CD1c-positive myeloid dendritic cell (primary cell): ENCODE results near the gene TMA7.

Experiments
- DNase-seq: peaks from one replicate; pipeline ENCODE4 v3.0.0-alpha.2; 2016; ENCODE audit errors: extremely low spot score

Gene TMA7

DNA sequence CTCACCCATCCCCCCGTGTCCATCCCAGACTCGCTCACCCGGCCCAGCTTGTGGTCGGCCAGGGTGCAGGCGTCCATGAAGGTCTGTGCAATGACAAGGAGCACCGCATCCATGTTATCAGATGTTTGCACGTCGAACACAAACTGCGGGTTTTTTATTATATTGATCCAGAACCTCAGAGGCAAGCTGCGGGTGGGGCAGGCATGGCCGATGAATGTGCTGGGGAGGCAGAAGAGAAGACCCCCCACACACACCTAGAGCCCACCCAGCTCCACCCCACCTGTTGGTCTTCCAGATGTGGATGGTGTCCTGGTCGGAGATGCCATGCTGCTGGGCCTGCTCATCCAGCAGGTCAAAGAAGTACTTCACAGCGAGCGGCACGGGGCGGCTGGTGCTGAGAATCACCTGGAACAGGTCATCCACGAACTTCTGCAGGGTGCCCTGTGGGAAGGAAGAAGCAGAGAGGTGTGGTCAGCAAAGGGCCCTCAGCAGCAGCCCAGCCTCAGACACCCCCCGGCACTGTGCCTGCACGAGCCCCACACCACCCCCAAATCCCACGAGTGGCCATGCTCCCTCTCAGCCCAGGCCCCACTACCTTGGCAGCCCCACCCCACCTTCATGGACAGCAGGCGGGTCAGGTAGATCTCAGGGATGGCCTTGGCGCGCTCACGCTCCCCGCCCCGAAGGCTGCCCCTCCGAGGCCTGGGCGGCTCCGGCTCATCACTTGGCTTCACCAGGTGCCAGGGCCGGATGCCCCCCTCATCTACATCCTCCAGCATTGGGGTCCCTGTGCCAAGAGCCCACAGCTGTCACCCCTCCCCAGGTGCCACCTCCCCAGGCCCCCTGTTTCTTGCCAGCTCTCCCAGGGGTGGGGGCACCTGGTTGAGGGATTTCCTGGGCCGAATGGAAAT is 30.5 kb upstream of the TMA7 start:
- no peak for DNase-seq

DNA sequence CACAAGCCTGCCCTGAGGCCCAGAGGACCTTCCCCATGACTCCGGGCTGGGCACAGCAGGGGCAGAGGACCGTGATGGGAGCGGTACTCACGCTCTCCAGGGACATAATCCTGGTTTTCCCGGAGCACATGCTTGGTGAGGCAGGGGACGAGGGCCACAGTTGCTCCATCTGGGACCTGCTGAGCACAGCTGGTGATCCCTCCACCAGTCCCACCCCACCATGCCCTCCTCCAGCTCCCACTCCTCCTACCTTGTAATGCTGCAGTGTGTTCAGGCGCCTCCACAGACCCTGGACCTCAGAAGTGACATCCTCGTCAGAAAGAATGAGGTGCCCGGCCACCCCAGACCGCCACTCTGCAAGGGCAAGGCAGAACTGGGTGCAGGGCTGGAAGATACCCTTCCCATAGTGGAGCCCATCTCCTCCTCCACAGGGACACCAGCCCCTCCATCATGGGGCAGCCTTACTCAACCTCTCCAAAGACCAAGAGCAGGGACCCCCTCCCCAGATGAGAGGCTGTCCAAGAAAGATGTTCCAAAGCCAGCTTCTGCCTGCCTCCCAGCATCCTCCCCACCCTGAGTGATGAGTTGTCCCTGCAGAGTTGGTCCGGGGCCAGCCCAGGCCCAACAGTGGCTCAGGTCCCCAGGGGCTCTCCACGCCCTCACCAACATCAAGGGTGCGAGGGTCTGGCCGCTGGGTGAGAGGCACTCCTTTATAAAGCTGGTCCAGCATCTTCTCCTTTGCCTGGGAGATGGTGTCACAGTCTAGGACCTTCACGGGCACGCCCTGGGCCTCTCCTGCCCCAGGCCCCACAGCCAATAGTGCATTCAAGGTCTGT is 29.6 kb upstream of the TMA7 start:
- no peak for DNase-seq

DNA sequence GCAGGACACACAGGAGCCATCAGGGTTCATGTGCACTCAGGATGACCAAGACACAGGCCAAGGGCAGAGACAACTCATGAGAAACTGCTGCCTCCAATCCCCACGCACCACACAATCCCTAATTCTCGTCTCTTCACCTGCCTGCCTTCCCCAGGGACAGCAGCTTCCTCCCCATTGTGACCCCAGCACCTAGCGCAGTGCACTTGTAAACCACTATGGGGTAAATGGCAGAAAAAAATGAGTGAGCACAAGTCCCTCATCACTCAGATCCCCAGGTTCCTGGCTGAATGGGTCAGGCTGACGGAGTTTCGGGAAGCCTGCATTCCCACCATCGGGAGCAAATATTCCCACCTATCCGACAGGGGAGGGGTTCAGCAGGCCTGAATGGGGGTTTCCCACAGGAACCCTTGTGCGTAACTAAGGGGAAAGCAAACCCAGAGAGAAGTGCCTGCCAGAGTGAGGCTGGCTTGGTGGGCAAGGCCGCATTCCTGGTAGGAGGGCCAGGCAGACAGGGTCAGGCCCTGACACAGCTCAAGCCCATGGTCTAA is 28.9 kb upstream of the TMA7 start:
- DNase-seq, result no peak

DNA sequence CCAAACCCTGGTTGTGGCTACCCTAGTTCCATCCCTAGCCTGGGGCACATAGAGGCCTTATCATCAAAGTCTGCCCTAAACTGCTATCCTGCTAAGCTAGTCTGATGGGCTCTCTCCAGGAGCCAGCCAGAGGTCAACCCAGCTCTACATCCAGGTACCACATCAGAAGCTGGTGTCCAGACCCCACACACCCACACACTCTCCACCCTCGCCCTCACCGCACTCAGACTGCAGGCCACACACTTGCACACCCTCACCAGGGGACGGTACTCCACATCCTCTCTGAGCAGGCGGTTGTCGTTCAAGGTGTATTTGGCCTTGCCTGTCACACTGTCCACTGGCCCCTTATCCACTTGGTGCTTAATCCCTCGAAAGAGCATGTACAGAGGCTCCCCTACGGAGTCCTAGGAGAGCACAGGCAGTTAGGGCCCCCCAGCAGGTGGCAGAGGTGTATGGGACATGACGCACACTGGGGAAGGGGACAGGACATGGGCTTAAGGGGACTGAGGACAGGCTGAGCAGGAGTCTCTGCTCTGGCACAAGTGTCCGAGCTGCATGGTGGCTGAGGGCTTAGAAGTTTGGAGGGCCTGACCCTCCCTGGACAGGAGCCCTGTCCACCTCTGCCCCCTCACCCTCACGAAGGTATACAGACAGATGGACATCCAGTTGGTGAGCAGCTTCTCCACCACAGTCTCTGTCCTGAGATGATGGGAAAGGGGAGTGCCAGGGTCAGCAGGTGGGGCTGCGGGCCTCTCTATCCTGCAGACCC is 28.3 kb upstream of the TMA7 start:
- no peak for DNase-seq

DNA sequence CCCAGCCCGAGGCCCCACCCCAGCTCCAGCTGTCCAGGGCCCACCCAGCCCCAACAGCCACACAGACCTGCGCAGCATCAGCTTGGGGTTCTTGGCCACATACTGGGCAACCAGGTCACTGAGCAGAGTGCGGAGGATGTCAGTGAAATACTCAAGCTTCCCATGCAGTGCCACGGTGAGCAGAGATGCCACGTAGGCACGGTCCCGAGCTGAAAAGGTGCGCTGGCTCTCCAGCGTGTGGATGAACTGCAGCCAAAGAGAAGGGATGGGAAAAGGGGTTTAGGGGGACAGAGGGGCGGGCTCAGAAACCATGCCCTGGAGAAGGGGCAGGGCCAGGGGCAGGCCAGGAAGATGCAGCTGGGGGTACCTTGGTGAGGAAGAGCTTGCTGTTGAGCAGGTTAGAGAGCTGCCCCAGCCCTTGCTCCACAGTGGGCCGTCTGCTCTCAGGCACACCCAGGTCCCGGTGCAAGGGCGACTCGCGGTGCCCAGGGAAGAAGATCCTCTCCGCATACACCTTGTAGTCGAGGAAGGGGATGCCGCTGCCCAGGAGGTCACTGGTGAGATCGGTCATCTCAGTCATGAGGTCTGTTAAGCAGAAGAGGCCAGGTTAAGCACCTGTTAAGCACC is 27.6 kb upstream of the TMA7 start:
- no peak for DNase-seq

DNA sequence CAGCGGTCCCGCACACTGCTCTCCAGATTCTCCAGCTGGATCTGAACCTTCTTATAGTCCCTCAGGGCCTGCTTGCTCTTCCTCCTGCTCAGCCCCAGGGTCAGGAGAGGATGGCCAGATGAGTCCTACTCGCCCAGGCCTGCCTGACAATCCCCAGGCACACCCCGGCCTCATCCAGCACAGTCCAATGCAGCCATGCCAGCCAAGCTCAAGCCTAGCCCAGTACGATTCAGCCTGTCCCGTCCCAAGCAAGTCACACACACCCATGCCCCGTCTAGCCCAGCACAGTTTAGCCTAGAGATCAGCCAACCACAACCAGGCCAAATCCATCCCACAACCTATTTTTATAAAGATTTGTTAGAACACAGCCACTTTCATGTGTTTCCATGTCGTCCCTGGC is 27.0 kb upstream of the TMA7 start:
- DNase-seq, result no peak

DNA sequence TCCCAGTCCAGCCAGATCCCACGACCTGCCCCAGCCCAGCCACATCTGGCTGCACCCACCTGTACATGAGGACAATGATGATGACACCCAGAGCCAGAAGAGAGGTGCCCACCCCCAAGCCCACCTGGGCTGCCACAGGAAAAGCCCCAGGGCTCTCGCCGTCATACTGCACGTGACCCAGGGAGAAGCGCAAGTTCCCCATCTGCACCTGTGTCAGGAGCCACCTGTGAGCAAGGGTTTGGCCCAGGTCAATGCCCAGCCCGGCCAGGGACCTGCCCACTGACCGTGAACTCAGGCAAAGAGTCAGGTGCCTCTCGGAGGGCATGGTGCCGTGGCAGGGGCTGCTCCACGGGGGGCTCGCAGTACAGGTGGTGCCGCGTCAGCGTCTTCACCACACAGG is 26.4 kb upstream of the TMA7 start:
- DNase-seq, result no peak

DNA sequence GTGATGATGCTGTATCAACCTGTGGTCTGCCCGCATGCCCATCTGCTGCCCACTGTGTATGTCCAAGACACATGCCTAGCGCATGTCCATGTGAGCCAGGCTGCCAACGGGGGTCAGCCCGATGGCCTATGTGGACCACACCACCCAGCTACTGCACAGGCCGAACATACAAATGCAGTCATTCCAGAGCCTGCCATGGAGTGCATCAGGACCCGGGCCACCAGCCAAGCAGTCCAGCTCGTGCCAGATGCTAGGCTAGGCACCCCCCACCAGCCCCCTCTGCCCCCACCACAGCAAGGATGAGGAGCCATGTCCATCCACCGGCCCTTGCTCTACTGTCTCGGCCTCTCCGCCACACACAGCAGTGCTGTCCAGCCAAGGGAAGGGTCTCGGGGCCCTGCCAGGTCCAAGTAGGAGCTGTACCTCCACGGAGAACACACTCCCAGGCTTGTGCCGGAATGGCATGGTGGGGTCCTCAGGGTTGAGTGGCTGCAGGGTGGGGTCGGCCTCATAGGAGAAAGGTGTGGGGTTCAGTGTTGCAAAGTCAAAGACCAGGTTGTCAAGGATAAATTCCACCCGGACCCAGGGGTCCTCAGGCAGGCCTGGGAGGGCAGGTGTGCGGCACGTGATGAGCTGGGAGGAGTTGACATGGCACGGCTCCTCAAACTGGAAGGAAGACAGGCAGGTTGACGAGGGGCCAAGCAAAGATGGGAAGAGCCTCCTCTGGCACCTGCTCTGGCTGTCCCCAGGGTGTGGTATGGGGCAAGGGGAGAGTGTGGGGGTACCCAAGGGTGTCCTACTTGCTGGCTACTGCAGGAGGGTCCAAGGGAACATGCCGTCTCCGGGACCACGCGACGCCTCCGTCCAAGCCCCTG is 25.4 kb upstream of the TMA7 start:
- no peak for DNase-seq

DNA sequence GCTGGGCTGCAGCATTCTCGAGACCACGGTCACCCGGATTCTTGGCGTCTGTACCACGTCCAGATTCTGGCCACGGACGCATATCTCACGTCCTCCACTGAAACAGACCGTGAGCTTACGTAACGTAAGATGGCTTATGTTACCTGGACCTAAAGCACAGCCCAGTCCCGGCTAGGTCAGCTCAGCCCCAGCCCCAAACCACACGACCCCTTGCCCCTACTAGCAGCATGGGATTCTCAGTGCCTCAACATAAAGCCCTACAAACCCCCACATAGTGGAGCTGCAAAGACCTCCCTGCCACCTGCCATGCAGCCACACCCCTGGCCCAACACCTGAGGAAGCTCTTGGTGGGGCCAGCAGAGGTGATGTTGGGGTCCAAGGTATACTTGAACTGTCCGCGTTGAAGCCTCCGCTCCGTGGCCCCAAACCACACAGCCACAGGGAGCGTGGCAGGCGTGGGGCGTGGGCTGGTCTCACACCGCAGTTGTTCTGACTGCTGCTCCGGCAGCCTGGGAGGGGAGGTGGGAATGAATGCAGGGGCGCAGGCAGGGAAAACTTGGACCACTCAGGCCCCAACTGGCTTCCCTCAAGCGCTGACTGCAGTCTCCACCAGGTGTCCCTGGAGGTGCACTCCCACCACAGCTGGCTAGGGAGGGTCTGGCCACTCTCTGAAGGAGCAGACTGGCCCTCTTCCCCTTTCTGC is 24.7 kb upstream of the TMA7 start:
- no peak for DNase-seq

DNA sequence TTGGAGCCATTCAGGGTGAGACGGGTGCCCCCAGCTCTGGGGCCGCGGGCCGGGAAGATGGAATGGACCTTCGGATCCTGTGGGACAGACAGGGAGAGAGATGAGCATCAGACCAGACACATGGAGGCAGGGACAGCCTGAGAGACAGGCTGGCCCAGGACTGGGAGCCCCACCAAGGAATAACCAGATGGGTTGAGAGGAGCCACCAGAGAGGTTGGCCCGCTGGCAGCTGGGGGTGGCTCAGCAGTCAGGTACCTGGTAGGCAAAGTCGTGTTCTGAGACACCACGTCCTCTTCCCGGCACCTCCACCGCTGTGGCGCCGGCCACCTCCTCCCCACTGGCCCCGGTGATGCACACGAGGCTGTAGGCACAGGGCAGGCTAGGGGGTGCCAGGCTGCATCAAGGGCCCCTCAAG is 24.0 kb upstream of the TMA7 start:
- no peak for DNase-seq

DNA sequence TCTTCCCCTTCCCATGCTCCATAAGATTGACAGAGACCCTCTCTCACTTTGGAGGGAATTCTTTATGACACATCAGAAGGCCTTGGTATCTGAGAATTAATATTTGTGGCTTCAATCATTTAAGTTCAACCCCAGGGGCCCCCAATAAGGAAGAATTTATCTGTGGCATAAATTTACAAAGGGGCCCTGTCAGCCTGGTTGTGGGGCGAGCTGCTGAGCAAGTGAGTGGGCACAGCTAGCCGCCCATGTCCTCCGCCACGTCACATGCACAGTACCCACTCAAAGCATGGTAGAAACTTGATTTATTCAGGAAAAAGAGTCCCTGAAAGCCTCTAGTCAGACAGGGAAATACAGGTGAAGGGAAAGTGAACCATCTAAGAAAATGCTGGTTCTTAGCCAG is 23.5 kb upstream of the TMA7 start:
- DNase-seq, result no peak

DNA sequence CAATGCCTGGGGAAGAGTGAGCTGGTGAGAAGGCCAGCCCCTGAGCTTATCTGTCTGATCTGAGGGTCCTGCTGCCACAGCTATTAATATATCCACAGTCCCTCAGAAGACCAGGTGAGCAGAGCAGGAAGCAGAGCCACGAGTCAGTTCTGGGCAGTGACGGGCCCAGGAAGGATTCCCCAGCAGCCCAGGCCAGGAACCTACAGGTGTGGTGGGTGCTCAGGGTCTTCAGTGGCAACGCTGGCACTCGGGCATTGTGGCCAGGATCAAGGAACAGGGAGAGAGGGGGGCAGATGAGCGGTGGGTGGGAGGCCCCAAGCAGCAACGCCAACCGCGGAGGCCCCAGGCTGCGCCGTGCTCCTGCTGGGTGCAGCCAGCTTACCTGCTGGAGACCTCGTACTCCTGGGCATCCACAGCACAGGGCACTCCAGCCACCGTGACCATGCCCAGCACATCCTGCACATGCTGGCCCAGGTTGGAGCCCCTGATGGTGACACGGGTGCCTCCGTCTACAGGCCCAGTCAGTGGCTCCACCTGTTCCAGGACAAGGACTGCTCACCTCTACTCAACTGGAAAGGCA is 22.4 kb upstream of the TMA7 start:
- no peak for DNase-seq

DNA sequence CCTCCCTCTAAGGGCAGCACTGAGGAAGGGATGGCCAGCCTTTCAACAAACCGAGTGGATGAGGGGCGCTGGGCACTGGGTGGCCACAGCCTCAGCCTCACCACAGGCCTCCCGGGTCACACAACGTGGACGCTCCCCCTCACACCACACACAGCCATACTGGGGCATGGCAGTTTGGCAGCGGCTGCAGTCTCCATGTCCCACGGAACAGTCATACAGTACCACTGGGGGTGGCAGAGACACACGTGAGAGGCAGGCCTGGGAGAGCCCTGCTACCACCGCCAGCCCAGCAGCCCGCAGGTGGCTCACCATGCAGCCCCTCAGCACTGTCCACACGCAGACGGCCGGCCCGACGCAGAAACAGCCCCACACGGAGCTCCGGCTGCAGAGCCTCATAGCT is 21.9 kb upstream of the TMA7 start:
- DNase-seq, result no peak

DNA sequence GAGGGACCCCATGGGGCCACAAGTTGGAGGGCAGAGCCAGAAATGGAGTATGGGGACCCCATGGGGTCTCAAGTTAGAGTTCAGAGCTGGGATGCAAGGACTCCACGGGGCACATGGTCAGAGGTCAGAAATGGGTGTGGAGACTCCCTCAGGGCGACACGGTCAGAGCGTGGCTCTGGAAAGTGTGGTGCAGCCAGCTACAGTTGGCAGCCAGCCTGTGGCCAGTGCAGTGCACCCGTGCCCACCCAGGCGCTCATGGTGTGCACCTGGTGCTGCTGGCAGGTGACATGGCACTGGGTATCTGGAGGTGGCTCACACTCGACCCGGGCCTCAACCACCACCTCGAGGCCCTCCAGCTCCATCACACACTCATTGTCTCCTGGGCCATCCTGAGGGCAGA is 21.4 kb upstream of the TMA7 start:
- DNase-seq, result no peak

DNA sequence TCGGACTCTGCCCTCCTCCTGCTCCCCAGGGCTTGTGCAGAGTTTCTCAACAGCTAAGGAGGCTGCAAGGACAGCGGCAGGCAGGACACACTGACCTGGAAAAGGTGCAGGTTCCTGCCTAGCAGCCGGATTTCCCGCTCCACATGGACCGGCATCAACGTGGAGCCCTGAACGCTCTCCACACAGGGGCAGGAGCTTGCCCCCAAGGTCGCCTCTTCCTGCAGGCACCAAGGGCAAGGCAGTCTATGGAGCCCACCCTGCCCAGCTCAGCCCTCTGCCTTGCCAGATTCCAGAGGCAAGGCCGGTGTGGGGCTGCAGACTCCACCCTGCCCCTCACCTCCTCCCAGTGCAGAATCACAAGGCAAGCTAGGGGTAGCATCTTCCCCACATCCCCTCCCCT is 20.9 kb upstream of the TMA7 start:
- no peak for DNase-seq

DNA sequence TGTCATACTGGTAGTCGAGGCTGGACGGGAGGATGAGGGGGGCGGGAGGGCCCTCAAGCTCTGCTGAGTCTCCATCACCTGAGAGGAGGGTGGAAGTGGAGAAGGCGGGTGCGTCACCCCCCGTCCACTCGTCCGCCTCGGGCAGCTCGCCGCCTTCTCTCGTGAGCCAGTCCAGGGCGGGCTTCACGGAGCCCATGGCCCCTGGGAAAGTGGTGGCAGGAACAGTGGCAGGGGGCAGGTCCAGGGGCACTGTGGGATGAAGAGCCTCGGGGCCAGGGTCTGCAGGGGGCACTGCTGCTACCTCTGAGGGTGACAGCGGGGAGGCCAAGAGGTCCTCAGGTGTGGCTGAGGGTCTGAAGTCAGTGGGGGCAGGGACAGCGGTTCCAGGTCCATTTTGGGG is 20.5 kb upstream of the TMA7 start:
- no peak for DNase-seq

DNA sequence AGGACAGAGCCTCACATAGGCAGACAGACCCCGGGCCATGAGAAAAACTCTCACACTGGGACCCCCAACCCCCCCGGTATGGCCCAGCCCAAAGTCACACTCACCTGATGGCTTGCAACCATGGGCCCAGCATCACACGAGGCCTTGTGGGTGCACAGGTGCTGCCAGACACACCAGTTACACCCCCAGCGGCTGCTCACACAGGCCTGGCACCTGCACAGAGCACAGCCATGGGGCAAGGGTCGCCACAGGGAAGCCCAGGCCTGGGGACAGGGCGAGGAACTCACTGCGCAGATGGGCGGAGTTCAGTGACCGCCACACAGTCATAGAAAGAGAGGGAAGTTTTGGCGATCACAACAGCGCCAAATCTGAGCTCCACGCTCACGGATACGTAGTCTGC is 19.5 kb upstream of the TMA7 start:
- no peak for DNase-seq

DNA sequence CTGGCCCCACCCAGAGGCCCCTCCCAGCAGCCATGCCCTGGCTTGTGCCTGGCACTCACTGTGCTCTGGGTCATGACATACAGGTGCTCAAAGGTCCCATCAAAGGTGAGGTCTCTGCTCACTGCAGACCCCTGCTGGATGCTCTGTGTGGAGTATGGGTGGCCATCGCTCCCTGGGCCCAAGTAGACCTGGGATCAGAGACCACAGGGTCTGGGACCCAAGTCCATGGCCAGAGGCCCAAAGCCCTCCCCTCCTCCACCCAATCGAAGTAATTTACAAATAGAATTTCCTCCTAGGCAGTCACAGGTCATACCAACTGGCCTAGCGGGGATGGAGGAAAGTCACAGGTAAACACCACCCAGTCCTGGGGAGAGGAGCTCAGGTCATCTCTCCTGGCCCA is 17.8 kb upstream of the TMA7 start:
- no peak for DNase-seq

DNA sequence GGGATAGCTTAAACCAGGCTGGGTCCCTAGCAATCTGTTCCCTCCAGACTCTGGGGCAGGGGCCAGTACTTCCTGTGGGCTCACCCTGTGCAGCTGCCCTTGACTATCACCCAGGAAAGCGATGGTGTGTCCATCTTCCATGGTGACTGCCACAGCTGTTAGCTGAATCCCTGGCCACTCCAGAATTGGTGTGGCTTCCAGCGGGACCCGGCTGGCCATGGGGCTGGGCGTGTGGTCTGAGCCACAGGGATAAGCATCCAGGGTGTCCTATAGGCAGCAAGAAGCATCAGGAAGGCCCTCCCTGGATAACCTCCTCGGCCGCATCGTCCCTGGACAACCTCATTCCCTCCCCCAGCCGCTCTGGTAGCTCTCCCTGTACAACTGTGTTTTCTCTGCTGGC is 17.4 kb upstream of the TMA7 start:
- DNase-seq, result no peak
